HCT116 (cell line): ENCODE measurements around the gene ZNF761.
"Not testable (repeated sequence)": the region's sequence is repeated elsewhere in the genome, so short reads cannot be mapped to it uniquely, and the experiment has no call there.

Experiments
- EZH2 ChIP-seq: fragments of 200-600 bp; sonication (generic); IDR thresholded peaks from 2 replicates; pipeline ENCODE4 v1.6.1; 2017; ENCODE audit warnings: antibody characterized with exemption, mixed run types
- POLR2A ChIP-seq: IDR thresholded peaks from 2 replicates; pipeline ENCODE4 v1.7.0; 2011; ENCODE audit warnings: borderline replicate concordance; ENCODE audit not compliant: insufficient read depth, insufficient read length; ENCODE audit errors: extremely low read depth
- POLR2AphosphoS5 ChIP-seq: IDR thresholded peaks from 2 replicates; pipeline ENCODE4 v1.6.1; 2011; ENCODE audit warnings: mild to moderate bottlenecking, low read depth, low read length, moderate library complexity
- YY1 ChIP-seq: IDR thresholded peaks from 2 replicates; pipeline ENCODE4 v1.6.1; 2011; ENCODE audit warnings: low read length, low read depth, moderate library complexity, mild to moderate bottlenecking; ENCODE audit not compliant: insufficient replicate concordance; ENCODE audit errors: extremely low read depth
- ZFX ChIP-seq: fragments of 450-650 bp; IDR thresholded peaks from 2 replicates; pipeline ENCODE4 v1.6.1; 2017
- ZNF274 ChIP-seq: fragments of 200-500 bp; sonication (Bioruptor generic); IDR thresholded peaks from 2 replicates; pipeline ENCODE4 v1.6.1; 2014; ENCODE audit warnings: mild to moderate bottlenecking, low read depth, low read length, inconsistent platforms
- TF ChIP-seq, protein P1 (sequence below), 3 experiments: fragments of 200-600 bp in 1 of 3; sonication (generic) in 1 of 3; IDR thresholded peaks in 2 of 3; conservative IDR thresholded peaks in 1 of 3; 2 replicates each; pipeline ENCODE4 v1.5.1; 2012 to 2017; ENCODE audit warnings: low read depth in 2 of 3, low read length in 2 of 3, antibody characterized with exemption in 1 of 3, borderline replicate concordance in 1 of 3, control low read depth in 1 of 3, mild to moderate bottlenecking in 1 of 3, mixed read lengths in 1 of 3, mixed run types in 1 of 3, moderate library complexity in 1 of 3; ENCODE audit not compliant: insufficient read depth in 1 of 3
- TF ChIP-seq, protein P2 (sequence below): IDR thresholded peaks from 2 replicates; pipeline ENCODE4 v1.6.1; 2011; ENCODE audit warnings: mild to moderate bottlenecking, low read length, moderate library complexity; ENCODE audit not compliant: insufficient replicate concordance; ENCODE audit errors: extremely low read depth
- TF ChIP-seq, protein P3 (sequence below): IDR thresholded peaks from 2 replicates; pipeline ENCODE4 v1.6.1; 2012; ENCODE audit warnings: low read depth

DNA sequence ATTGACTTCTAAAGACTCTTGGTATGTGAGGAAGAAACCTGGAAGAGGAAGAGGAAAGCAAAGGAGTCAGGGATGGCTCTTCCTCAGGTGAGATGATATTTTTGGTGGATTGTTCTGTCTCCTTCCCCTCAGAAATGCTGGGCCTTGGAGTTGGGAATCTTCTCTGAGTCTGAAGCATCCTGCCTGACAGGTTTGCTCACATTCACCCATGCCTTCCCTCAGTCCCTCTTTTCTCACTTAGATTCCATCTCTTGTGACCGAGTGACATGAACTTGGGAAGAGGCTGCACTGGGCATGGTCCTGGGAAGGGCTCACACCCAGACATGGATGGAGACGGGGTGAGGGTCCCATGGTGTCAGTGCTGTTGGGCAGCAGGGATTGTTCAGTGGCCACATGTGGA lies 52.0 kb downstream of the ZNF761 start:
- TF ChIP-seq POLR2AphosphoS5, POLR2A, EZH2, ZFX, ZNF274, YY1: not testable (repeated sequence)
- TF ChIP-seq, protein P1, sequence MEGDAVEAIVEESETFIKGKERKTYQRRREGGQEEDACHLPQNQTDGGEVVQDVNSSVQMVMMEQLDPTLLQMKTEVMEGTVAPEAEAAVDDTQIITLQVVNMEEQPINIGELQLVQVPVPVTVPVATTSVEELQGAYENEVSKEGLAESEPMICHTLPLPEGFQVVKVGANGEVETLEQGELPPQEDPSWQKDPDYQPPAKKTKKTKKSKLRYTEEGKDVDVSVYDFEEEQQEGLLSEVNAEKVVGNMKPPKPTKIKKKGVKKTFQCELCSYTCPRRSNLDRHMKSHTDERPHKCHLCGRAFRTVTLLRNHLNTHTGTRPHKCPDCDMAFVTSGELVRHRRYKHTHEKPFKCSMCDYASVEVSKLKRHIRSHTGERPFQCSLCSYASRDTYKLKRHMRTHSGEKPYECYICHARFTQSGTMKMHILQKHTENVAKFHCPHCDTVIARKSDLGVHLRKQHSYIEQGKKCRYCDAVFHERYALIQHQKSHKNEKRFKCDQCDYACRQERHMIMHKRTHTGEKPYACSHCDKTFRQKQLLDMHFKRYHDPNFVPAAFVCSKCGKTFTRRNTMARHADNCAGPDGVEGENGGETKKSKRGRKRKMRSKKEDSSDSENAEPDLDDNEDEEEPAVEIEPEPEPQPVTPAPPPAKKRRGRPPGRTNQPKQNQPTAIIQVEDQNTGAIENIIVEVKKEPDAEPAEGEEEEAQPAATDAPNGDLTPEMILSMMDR (IDR thresholded peaks at IDR 0.05 in 2 of 3, conservative IDR thresholded peaks at IDR 0.05 in 1 of 3; ENCODE audit: borderline replicate concordance in 1 of 3, insufficient read depth in 1 of 3, low read depth in 2 of 3, low read length in 2 of 3), result not testable (repeated sequence)
- TF ChIP-seq, protein P2, sequence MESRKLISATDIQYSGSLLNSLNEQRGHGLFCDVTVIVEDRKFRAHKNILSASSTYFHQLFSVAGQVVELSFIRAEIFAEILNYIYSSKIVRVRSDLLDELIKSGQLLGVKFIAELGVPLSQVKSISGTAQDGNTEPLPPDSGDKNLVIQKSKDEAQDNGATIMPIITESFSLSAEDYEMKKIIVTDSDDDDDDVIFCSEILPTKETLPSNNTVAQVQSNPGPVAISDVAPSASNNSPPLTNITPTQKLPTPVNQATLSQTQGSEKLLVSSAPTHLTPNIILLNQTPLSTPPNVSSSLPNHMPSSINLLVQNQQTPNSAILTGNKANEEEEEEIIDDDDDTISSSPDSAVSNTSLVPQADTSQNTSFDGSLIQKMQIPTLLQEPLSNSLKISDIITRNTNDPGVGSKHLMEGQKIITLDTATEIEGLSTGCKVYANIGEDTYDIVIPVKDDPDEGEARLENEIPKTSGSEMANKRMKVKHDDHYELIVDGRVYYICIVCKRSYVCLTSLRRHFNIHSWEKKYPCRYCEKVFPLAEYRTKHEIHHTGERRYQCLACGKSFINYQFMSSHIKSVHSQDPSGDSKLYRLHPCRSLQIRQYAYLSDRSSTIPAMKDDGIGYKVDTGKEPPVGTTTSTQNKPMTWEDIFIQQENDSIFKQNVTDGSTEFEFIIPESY, result not testable (repeated sequence)
- TF ChIP-seq, protein P3, sequence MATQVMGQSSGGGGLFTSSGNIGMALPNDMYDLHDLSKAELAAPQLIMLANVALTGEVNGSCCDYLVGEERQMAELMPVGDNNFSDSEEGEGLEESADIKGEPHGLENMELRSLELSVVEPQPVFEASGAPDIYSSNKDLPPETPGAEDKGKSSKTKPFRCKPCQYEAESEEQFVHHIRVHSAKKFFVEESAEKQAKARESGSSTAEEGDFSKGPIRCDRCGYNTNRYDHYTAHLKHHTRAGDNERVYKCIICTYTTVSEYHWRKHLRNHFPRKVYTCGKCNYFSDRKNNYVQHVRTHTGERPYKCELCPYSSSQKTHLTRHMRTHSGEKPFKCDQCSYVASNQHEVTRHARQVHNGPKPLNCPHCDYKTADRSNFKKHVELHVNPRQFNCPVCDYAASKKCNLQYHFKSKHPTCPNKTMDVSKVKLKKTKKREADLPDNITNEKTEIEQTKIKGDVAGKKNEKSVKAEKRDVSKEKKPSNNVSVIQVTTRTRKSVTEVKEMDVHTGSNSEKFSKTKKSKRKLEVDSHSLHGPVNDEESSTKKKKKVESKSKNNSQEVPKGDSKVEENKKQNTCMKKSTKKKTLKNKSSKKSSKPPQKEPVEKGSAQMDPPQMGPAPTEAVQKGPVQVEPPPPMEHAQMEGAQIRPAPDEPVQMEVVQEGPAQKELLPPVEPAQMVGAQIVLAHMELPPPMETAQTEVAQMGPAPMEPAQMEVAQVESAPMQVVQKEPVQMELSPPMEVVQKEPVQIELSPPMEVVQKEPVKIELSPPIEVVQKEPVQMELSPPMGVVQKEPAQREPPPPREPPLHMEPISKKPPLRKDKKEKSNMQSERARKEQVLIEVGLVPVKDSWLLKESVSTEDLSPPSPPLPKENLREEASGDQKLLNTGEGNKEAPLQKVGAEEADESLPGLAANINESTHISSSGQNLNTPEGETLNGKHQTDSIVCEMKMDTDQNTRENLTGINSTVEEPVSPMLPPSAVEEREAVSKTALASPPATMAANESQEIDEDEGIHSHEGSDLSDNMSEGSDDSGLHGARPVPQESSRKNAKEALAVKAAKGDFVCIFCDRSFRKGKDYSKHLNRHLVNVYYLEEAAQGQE, result not testable (repeated sequence)
